Cardiac septum (tissue), 1 donor: ENCODE data around the gene OR2W3. TPM values are rescaled to one million over a fixed set of nuclear protein-coding genes. Genes with fewer than 3 reads are reported as not detected.
"Not testable (repeated sequence)": the region's sequence is repeated elsewhere in the genome, so short reads cannot be mapped to it uniquely, and the experiment has no call there.

ENCODE experiments used
- DNase-seq: peaks from one replicate; pipeline ENCODE4 v3.0.0-alpha.2; 2020; ENCODE audit warnings: low spot score
- intact Hi-C: fragments of 100-400 bp; cut with DNase I; formaldehyde crosslinking; loops from one replicate; pipeline ENCODE4 v1.14.0; 2022
- total RNA-seq: library from RNA; stranded (reverse); fragmentation: NEBNext Ultra II Directional; extraction: Animal tissue kit (Norgen Biotek cat#: 25700); gene quantifications from one replicate; pipeline ENCODE4 v1.2.1, GENCODE V29; 2021
- donor health status: DM: no; HTN: no; CAD: no.

Gene OR2W3
- total RNA-seq, 1 donor from 2014 or later: not detected

DNA sequence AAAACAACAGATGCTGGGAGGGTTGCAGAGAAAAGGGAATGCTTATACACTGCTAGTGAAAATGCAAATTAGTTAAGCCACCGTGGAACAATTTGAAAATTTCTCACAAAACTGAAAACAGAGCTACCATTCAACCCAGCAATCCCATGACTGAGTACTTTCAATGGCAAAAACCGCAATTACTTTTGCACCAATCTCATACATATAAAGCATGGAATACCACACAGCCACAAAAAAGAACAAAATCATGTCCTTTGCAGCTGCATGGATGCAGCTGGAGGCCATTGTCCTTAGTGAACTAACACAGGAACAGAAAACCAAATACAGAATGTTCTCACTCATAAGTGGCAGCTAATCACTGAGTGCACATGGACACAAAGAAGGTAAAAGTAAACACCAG, 18.4 kb downstream of the OR2W3 start:
- DNase-seq: no peak
- intact Hi-C loops: no loop called here

DNA sequence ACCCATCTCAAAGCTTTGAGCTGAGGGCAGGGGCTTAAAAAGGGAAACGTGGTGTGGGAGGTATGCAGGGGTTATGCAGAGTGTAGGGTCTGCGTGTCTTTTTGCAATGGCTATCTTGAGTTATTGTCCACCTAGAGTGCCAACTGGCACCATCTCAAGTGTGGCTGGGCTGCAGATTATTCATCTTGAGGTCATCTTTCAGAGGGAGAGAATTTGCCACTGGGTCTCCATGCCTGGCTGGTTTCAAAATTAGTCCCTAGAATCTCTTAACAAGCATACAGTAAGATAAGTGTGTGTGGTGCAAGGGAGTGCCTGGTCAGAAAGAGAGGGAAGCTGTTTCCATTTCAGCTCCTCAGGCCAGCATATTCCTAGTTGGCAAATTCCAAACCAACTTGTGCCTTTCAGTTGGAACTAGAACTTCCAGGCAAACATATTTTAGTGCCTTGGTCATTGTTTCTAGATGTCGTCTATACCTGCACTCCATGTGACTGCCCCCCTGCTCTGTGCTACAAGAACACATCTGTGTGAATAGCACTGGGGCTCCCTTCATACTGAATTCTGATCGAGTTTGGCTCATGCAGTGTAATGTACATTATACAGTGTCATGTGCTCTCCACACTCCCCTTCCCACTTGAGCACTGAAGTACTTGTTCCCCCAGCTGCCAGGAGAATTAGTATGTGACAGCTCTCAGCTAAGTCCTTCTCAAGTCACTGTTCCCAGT, 19.7 kb downstream of the OR2W3 start:
- DNase-seq: no peak
- intact Hi-C loops: no loop called here

DNA sequence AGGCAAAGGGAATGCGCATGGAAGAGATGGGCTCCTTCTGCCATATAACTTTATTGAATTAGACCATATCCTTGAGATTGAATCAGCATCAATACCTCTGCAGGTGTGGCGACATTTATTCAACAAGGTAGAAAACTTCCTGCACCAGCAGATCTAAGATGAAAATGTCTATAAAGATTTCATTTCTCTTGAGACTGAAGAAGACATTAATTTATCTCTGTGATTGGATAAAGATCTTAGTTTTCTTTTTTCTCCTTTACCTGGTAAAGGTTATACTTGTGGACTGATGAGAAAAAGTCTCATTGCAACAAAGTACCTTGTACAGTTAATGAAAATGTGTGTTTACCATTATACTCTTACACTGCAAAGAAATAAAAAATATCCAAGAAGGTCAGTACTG, 24.6 kb downstream of the OR2W3 start, which contains the start of gene OR2T8:
OR2T8 (plus strand) TSS at position 301 of the 400 bp plus-strand sequence. CDS start 766 bp downstream, outside the sequence.
- intact Hi-C loops: no loop called here
- DNase-seq: no peak

DNA sequence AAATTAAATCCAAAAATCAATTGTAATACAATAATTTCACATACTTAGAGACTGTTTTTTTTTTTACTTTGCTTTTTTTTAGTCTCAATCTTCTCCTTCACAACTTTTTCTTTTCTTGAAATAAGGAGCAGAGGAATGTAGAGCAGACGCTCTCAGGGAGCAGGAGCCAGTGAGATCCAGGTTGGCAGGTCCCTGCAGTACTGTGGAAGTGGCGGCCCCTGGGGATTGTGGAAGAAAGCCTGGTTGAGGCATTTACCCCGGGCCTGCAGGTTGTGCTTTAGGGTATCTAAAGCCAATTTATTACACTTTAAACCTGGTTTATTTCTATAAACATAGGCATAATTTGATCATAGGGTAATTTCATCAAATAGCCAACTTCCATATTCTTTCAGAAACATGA, 28.6 kb downstream of the OR2W3 start:
- intact Hi-C loops: no loop called here
- no peak for DNase-seq

DNA sequence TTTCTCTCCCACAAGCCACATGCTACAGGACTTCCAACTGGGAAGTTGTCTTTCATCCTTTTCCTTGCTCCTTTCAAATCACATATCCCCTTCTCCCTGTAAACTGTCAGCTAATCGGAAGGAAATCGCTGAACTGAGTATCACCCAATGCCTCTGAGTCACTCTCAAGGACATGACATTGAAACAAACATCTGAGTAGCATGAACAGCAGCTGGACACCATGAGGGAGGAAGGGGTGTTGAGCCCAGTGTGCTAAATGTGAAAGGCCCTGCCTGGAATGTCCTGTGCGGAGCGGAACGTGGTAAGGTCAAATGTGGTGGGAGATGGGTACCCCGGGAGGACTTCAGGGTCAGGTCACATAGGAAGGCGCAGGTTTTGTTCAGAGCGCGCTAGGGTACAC, 29.5 kb downstream of the OR2W3 start, which contains the start of gene OR2AJ1:
OR2AJ1 (plus strand) TSS at position 22 of the 400 bp plus-strand sequence. CDS start 8,880 bp downstream, outside the sequence.
- no peak for DNase-seq
- intact Hi-C loops: no loop called here

DNA sequence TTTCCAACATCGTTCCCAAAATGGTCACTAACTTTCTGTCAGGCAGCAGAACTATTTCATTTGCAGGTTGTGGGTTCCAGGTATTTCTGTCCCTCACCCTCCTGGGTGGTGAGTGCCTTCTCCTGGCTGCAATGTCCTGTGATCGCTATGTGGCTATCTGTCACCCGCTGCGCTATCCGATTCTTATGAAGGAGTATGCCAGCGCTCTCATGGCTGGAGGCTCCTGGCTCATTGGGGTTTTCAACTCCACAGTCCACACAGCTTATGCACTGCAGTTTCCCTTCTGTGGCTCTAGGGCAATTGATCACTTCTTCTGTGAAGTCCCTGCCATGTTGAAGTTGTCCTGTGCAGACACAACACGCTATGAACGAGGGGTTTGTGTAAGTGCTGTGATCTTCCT, 38.6 kb downstream of the OR2W3 start:
- intact Hi-C loops: no loop called here

DNA sequence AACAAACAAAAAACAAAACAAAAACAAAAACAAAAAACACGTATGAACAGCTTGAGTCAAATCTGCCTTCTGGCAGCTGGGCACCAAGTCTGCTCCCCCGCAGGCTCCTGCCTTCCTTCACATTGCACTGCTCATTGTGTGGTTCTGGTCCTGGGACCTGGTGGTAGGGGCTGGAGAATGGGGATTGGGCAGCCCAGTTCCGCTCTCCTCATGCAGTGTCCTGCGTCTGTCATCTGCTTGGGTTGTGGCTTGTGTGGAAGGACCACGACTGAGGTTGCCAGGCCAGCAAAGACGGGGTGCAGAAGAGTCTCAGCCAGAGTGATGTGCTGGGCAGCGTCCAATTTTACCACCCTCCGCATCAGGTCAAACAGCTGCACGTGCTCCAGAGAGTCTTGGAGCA, 40.4 kb downstream of the OR2W3 start:
- no peak for DNase-seq
- intact Hi-C loops: no loop called here

More for the DNA sequence above, 38.6 kb downstream of the OR2W3 start:
- no peak for DNase-seq

DNA sequence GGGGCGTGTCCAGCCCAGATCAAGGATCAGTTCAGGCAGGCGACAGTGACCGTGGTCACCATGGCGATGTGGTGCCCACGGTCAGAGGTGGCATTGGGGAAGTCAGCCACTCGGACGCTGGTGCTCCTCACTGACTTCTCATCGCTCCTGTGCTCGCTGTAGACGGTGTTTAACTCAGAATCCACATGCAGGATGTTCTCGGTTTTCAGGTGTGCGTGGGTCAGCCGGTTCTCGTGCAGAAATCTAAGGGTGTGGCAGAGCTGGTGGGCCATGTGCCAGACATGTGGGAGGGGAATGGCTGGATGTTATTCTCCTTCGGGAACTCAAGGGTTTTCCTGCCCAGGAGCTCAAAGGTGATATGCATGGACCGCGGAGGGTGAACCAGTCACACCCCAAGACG, 41.0 kb downstream of the OR2W3 start:
- intact Hi-C loops: no loop called here

DNA sequence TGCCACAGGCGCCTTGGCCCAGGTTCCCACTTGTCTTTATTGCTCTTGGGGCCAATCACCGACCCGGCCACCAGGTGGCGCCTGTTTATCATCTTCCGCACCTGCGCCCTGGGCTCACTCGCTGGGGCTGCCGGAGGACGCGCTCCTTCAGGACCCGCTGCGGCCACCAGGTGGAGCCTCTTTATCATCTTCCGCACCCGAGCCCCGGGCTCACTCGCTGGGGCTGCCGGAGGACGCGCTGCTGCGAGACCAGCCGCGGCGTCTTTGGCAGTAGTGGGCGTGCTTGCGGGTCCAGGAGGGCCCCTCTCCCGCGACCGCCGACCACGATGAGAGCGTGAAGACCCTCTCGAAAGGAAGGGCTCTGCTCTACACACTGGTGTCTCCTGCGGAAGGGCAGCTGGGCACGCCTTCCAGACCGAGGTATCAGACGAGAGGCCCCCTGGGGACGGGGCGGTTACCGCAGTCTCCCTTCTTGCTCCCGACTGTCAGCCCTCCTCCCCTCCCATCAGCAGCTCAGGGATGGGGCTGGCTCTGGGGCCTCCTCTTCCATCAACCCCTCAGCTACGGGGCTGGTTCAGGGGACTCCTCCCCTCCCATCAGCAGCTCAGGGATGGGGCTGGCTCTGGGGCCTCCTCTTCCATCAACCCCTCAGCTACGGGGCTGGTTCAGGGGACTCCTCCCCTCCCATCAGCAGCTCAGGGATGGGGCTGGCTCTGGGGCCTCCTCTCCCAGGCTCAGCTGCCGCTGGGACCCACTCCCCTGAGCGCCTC, 41.8 kb downstream of the OR2W3 start:
- peak; percentile 78 for DNase-seq
- intact Hi-C loops: not testable (repeated sequence)

More for the DNA sequence above, 41.0 kb downstream of the OR2W3 start:
- no peak for DNase-seq

DNA sequence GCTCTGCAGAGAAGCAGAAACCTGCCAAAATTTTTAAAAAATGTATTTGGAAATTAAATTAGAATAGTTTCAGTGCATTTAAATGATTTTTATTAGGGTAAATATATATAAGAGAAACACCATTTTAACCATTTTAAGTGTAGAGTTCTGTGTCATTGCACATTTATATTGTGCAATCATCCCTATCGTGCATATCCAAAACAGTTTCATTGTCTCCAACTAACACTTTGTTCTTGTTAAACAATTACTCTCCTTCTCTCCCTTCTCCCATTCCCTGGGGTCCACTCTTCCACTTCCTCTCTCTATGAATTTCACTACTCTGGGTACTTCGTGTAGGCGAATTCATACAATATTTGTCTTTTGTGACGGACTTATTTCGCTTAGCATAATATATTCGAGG, 47.2 kb downstream of the OR2W3 start:
- intact Hi-C loops: no loop called here
- no peak for DNase-seq

Other genes with a start within 250 kb of the OR2W3 start
- gene OR13G1, start 215.8 kb upstream of the OR2W3 start, total RNA-seq: not detected
- not detected for gene OR6F1, start 178.9 kb upstream of the OR2W3 start, total RNA-seq
- not detected for gene OR14K1, start 157.0 kb upstream of the OR2W3 start, total RNA-seq
- gene OR14A2, start 147.4 kb upstream of the OR2W3 start, total RNA-seq: not detected
- not detected for gene OR1C1, start 135.0 kb upstream of the OR2W3 start, total RNA-seq
- not detected for gene OR14A16, start 71.5 kb upstream of the OR2W3 start, total RNA-seq
- not detected for gene OR11L1, start 53.7 kb upstream of the OR2W3 start, total RNA-seq
- 1.2 TPM for gene TRIM58, start 38.4 kb upstream of the OR2W3 start, total RNA-seq
- gene OR2T8, start 24.7 kb downstream of the OR2W3 start, total RNA-seq: not detected
- not detected for gene OR2AJ1, start 29.3 kb downstream of the OR2W3 start, total RNA-seq
- not detected for gene OR2L8, start 53.3 kb downstream of the OR2W3 start, total RNA-seq
- gene OR2AK2, start 69.6 kb downstream of the OR2W3 start, total RNA-seq: not detected
- not detected for gene OR2L5, start 118.1 kb downstream of the OR2W3 start, total RNA-seq
- gene OR2L2, start 134.5 kb downstream of the OR2W3 start, total RNA-seq: not detected
- gene OR2L3, start 151.2 kb downstream of the OR2W3 start, total RNA-seq: not detected
- gene OR2L13, start 199.6 kb downstream of the OR2W3 start, total RNA-seq: not detected
- gene OR2M5, start 249.6 kb downstream of the OR2W3 start, total RNA-seq: not detected